OCI-LY3 (cell line): ENCODE results near the gene TRIM28.

Experiments used
- H2AFZ ChIP-seq: fragments of 200-600, 300-600 bp; shearing (Covaris generic); 2 replicates; pipeline ENCODE4 v1.6.0; 2014; ENCODE audit warnings: antibody characterized with exemption, low read depth, low read length
- H3K27ac ChIP-seq: fragments of 200-600, 300-600 bp; sonication (generic); 2 replicates; pipeline ENCODE4 v1.5.1; 2014; ENCODE audit warnings: mild to moderate bottlenecking, low read length, moderate library complexity, mixed read lengths
- H3K27me3 ChIP-seq: fragments of 200-600, 300-600 bp; sonication (generic); 2 replicates; pipeline ENCODE4 v1.6.1; 2014; ENCODE audit warnings: low read depth, low read length, mixed read lengths
- H3K36me3 ChIP-seq: fragments of 200-600, 300-600 bp; sonication (generic); replicated peaks from 2 replicates; pipeline ENCODE3; 2014; ENCODE audit warnings: low read depth, low read length, mixed read lengths
- H3K4me1 ChIP-seq: fragments of 300-600, 200-600 bp; sonication (generic); 2 replicates; pipeline ENCODE4 v1.6.1; 2014; ENCODE audit warnings: low read length, mixed read lengths
- H3K4me2 ChIP-seq: fragments of 200-600, 300-600 bp; sonication (generic); 2 replicates; pipeline ENCODE4 v1.6.1; 2014; ENCODE audit warnings: low read length, mixed read lengths
- H3K4me3 ChIP-seq: fragments of 300-600, 200-600 bp; sonication (generic); 2 replicates; pipeline ENCODE4 v1.5.1; 2014; ENCODE audit warnings: antibody characterized with exemption, mild to moderate bottlenecking, low read length, moderate library complexity
- H3K79me2 ChIP-seq: fragments of 300-600, 200-600 bp; shearing (Covaris generic); 2 replicates; pipeline ENCODE4 v1.6.1; 2014; ENCODE audit warnings: mild to moderate bottlenecking, low read length, mixed read lengths
- H3K9ac ChIP-seq: fragments of 300-600, 200-600 bp; shearing (Covaris generic); 2 replicates; pipeline ENCODE4 v1.6.0; 2014; ENCODE audit warnings: mild to moderate bottlenecking, low read length, moderate library complexity
- H3K9me3 ChIP-seq: fragments of 200-600, 300-600 bp; shearing (Covaris generic); 2 replicates; pipeline ENCODE4 v1.6.1; 2014; ENCODE audit warnings: low read length, mixed read lengths; ENCODE audit not compliant: insufficient read depth
- H4K20me1 ChIP-seq: fragments of 200-600, 300-600 bp; sonication (generic); 2 replicates; pipeline ENCODE4 v1.6.1; 2016; ENCODE audit warnings: low read length, mixed read lengths; ENCODE audit not compliant: insufficient read depth
- CTCF ChIP-seq: fragments of 200-600, 300-600 bp; sonication (generic); IDR thresholded peaks from 2 replicates; pipeline ENCODE4 v1.5.1; 2014; ENCODE audit warnings: antibody characterized with exemption, low read length, low read depth
- EZH2phosphoT487 ChIP-seq: fragments of 200-600 bp; shearing (Covaris generic); IDR thresholded peaks from 2 replicates; pipeline ENCODE4 v1.6.1; 2018; ENCODE audit warnings: antibody characterized with exemption, mixed run types, low read depth

TRIM28 gene

GRCh38 chr19:58510084-58510862, 33.6 kb upstream of the TRIM28 start:
- no peak overlapping the region for H3K9ac ChIP-seq
- no peak overlapping the region for H3K27ac ChIP-seq
- no peak overlapping the region for H2AFZ ChIP-seq
- peaks cover 11% of the 10 kb centered on the region for H3K4me1 ChIP-seq
- no peak overlapping the region for H3K4me2 ChIP-seq
- no peaks in the 10 kb centered on the region for H4K20me1 ChIP-seq
- H3K4me3 ChIP-seq: no peak overlapping the region
- no peaks in the 10 kb centered on the region for H3K27me3 ChIP-seq
- no peak for TF ChIP-seq CTCF
- no peak for TF ChIP-seq EZH2phosphoT487
- H3K36me3 ChIP-seq: peaks cover 5% of the 10 kb centered on the region
- H3K79me2 ChIP-seq: peaks cover 9% of the 10 kb centered on the region
- no peaks in the 10 kb centered on the region for H3K9me3 ChIP-seq

- Histone ChIP-seq H3K79me2 (peaks cover 21% of the 10 kb centered on the region), H4K20me1 (no peaks in the 10 kb centered on the region), H3K4me1 (peaks cover 11% of the 10 kb centered on the region), H3K4me2 (no peak within 1 kb of the TSS), H3K27ac (no peak within 1 kb of the TSS), H3K36me3 (peaks cover 11% of the 10 kb centered on the region), H2AFZ (no peak within 1 kb of the TSS), H3K4me3 (no peak within 1 kb of the TSS), H3K27me3 (no peaks in the 10 kb centered on the region), H3K9me3 (no peaks in the 10 kb centered on the region), H3K9ac (no peak within 1 kb of the TSS)
- TF ChIP-seq EZH2phosphoT487 (no peak), CTCF (no peak)
Observed at GRCh38 chr19:58511353-58512208, 32.3 kb upstream of the TRIM28 start, which contains the start of gene SLC27A5. Gene SLC27A5 (minus strand): TSS chr19:58511992. CDS start chr19:58511955, 37 bp downstream.

- H3K9ac ChIP-seq: peak overlapping the region; percentile 71
- peak overlapping the region; percentile 85 for H2AFZ ChIP-seq
- peak overlapping the region; percentile 52 for H3K27ac ChIP-seq
- H3K36me3 ChIP-seq: peaks cover 19% of the 10 kb centered on the region
- no peaks in the 10 kb centered on the region for H4K20me1 ChIP-seq
- TF ChIP-seq EZH2phosphoT487: no peak
- no peak for TF ChIP-seq CTCF
- H3K27me3 ChIP-seq: no peaks in the 10 kb centered on the region
- H3K9me3 ChIP-seq: no peaks in the 10 kb centered on the region
- peak overlapping the region; percentile 90 for H3K4me3 ChIP-seq
- H3K4me1 ChIP-seq: peaks cover 15% of the 10 kb centered on the region
- peak overlapping the region; percentile 96 for H3K4me2 ChIP-seq
- H3K79me2 ChIP-seq: peaks cover 37% of the 10 kb centered on the region
Observed at GRCh38 chr19:58513213-58513693, 30.6 kb upstream of the TRIM28 start.
